ENCODE measurements around the gene FAM174A.

DNA sequence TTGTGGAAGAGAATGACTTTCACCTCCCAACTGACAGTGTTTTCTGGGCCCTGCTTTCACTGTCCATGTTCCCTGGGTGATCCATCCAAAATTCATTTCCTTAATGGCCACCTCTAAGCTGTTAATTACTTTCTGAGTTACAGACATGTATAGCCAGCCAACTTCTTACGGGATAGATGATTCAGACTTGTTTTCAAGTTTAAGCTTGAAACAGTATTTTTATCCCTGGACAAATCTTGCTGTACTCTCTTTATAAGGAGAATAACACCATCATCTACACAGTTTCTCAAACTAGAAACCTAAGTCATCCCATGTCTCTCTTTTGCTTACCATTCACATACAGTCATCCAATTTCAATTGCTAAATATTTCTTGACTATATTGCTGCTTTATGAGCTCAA is 6.9 kb downstream of the FAM174A start:
- TF ChIP-seq, protein P1, sequence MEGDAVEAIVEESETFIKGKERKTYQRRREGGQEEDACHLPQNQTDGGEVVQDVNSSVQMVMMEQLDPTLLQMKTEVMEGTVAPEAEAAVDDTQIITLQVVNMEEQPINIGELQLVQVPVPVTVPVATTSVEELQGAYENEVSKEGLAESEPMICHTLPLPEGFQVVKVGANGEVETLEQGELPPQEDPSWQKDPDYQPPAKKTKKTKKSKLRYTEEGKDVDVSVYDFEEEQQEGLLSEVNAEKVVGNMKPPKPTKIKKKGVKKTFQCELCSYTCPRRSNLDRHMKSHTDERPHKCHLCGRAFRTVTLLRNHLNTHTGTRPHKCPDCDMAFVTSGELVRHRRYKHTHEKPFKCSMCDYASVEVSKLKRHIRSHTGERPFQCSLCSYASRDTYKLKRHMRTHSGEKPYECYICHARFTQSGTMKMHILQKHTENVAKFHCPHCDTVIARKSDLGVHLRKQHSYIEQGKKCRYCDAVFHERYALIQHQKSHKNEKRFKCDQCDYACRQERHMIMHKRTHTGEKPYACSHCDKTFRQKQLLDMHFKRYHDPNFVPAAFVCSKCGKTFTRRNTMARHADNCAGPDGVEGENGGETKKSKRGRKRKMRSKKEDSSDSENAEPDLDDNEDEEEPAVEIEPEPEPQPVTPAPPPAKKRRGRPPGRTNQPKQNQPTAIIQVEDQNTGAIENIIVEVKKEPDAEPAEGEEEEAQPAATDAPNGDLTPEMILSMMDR (IDR thresholded peaks at IDR 0.05): no peak
- TF ChIP-seq, protein P2, sequence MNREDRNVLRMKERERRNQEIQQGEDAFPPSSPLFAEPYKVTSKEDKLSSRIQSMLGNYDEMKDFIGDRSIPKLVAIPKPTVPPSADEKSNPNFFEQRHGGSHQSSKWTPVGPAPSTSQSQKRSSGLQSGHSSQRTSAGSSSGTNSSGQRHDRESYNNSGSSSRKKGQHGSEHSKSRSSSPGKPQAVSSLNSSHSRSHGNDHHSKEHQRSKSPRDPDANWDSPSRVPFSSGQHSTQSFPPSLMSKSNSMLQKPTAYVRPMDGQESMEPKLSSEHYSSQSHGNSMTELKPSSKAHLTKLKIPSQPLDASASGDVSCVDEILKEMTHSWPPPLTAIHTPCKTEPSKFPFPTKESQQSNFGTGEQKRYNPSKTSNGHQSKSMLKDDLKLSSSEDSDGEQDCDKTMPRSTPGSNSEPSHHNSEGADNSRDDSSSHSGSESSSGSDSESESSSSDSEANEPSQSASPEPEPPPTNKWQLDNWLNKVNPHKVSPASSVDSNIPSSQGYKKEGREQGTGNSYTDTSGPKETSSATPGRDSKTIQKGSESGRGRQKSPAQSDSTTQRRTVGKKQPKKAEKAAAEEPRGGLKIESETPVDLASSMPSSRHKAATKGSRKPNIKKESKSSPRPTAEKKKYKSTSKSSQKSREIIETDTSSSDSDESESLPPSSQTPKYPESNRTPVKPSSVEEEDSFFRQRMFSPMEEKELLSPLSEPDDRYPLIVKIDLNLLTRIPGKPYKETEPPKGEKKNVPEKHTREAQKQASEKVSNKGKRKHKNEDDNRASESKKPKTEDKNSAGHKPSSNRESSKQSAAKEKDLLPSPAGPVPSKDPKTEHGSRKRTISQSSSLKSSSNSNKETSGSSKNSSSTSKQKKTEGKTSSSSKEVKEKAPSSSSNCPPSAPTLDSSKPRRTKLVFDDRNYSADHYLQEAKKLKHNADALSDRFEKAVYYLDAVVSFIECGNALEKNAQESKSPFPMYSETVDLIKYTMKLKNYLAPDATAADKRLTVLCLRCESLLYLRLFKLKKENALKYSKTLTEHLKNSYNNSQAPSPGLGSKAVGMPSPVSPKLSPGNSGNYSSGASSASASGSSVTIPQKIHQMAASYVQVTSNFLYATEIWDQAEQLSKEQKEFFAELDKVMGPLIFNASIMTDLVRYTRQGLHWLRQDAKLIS (CRISPR knock-in tag; IDR thresholded peaks at IDR 0.05; ENCODE audit: borderline replicate concordance): no peak
- TF ChIP-seq ATF6 (CRISPR knock-in tag; IDR thresholded peaks at IDR 0.05) (no peak), ZBTB21 (CRISPR knock-in tag; IDR thresholded peaks at IDR 0.05; ENCODE audit: borderline replicate concordance) (no peak), OVOL2 (CRISPR knock-in tag; IDR thresholded peaks at IDR 0.05; ENCODE audit: borderline replicate concordance) (no peak), NFYB (CRISPR knock-in tag; conservative IDR thresholded peaks at IDR 0.05; ENCODE audit: low read depth) (no peak), NFE2L1 (CRISPR knock-in tag; IDR thresholded peaks at IDR 0.05) (no peak), TEAD4 (CRISPR knock-in tag; IDR thresholded peaks at IDR 0.05) (no peak)
- TF ChIP-seq, protein P3, sequence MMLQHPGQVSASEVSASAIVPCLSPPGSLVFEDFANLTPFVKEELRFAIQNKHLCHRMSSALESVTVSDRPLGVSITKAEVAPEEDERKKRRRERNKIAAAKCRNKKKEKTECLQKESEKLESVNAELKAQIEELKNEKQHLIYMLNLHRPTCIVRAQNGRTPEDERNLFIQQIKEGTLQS (CRISPR knock-in tag; conservative IDR thresholded peaks at IDR 0.05): no peak

All from WTC11 (cell line).